ENCODE results near the gene RASSF10.

RASSF10 gene

GRCh38 chr11:13008625-13009475 is at the start of gene RASSF10:
TSS of gene RASSF10 (plus strand) at chr11:13009316. CDS start at chr11:13009577, 261 bp downstream.
- peak in 38 of 56 donors; percentile 9 to 77 (median 40) for DNase-seq

DNA sequence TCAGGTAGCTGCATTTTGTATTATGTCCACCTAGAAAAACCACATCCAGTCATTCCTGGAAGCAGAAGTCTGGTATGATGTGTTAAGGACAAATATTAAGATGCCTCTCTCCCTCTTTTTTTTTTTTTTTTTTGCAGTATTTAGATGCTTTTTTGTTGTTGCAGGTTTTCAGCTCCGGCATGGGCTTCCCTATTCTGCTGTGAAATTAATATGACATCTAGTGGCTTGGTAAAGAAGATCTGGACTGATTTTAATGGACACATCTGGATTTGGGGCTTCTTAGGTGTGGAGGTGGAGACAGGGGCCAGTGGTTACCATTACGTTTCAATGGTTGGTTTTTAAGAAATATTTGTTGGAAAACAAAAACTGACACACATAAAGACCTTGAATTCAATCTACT is 47.5 kb upstream of the RASSF10 start:
- no peak for DNase-seq

- no peak for DNase-seq
These were observed 46.8 kb upstream of the RASSF10 start for GRCh38 chr11:12962306-12962705.

- peak in 1 of 56 donors; percentile 17 for DNase-seq
These were observed 46.1 kb upstream of the RASSF10 start for GRCh38 chr11:12963051-12963450.

DNA sequence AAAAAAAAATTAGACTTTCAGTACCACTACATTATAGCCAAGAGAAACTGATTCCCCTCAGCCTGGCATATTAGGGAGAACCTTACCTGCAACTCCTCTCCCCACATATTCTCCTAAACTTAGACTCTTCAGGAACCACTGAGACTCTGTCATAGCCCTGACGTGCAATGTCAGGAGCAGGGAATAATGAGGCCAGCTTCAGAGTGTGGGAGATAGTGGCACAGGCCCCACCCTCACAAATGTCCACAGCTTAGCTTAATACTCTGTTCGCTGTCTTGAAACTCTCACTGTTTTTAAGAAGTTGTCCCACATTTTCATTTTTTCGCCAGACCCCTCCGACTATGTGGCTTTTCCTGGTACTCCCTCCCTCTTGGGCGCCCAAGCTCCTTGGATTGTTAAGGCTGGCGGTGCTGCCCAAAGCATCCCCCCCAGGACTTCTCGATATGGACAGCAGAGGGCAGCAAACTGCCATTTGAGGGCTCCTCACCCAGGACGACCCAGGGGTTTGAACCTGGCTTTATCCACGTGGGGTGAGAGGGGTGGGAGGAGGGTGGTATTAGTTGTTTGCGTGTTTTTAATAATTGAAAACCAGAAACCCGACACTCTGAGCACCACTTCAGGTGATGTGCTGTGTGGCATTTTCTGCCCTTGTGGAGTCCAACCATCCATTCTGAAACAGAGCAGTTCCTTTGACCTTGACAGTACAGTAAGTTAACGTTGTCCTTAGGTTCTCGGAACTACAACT is 45.2 kb upstream of the RASSF10 start:
- DNase-seq, result peak in 50 of 56 donors; percentile 2 to 78 (median 38)

DNA sequence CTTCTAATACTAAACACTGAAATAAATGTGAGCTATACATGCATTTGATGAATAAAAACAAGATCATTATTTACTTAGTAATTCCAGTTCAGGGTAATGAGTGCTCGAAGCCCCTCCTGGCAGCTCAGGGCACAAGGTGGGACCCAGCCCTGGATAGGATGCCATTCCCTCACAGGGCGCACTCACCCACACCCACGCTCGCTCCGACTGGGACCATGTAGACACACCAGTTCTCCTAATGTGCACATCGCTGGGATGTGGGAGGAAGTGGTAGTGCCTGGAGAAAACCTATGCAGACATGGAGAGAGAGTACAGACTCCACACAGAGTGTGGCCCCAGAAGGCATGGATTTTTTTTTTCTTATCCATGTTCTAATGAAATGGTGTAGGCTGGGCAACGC is 44.5 kb upstream of the RASSF10 start:
- no peak for DNase-seq

DNA sequence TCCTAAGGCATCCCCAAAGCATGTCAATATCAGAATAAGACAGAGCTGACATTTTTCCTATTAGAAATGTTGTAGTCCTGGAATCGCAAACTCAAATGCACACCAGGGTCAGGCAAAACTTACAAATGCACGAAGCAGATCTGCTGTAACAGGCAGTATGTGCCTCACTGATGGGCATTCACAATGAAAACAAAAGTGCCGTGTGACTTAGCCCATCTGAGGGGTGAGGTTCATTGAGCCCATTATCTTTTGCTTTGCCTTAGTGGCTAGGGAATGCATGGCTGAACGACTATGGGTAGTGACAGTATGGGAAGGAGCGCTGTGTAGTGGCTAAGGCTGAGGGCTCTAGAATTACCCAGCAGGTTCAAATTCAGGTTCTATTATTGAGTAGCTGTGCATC is 43.1 kb upstream of the RASSF10 start:
- DNase-seq, result no peak

- DNase-seq, result no peak
These were observed 41.0 kb upstream of the RASSF10 start for GRCh38 chr11:12968101-12968500.

DNA sequence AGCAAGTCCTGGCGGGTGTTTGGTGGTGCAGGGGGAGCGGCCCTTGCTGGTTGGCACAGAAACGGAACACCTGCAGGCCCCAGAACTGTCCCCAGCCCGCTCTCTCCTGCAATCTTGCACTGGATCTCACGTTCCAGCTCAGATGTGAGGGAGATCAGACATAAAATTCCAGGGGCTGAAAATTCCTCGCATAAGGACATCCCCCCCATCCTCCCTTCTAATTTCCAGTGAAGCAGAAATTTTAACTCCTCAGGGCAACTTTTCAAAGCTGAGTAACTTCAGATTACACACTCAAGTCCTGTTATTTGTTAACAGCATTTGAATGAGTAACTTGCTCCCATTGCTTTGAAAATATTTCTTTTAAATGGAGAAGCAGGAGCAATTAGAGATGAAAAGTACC is 40.3 kb upstream of the RASSF10 start:
- DNase-seq, result no peak

DNA sequence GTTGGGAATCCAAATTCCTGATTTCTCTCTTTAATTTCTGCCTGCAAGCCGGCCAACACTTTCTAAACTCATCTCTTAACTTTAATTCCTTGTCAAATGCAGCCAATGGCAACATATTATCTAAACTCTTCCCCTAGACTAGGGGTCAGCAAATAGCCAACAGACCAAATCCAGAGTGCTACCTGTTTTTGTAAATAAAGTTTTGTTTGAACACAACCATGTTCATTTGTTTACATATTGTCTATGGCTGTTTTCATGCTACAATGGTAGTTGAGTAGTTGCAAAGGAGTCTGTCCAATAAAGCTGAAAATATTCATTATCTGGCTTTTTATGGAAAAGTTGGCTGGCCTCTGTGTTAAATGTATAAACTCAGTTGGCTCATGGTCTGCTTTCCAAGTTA is 37.2 kb upstream of the RASSF10 start:
- DNase-seq, result no peak

GRCh38 chr11:12973528-12974181 is 35.5 kb upstream of the RASSF10 start:
- DNase-seq, result peak in 1 of 56 donors; percentile 11

GRCh38 chr11:12975195-12975594 is 33.9 kb upstream of the RASSF10 start:
- no peak for DNase-seq

DNA sequence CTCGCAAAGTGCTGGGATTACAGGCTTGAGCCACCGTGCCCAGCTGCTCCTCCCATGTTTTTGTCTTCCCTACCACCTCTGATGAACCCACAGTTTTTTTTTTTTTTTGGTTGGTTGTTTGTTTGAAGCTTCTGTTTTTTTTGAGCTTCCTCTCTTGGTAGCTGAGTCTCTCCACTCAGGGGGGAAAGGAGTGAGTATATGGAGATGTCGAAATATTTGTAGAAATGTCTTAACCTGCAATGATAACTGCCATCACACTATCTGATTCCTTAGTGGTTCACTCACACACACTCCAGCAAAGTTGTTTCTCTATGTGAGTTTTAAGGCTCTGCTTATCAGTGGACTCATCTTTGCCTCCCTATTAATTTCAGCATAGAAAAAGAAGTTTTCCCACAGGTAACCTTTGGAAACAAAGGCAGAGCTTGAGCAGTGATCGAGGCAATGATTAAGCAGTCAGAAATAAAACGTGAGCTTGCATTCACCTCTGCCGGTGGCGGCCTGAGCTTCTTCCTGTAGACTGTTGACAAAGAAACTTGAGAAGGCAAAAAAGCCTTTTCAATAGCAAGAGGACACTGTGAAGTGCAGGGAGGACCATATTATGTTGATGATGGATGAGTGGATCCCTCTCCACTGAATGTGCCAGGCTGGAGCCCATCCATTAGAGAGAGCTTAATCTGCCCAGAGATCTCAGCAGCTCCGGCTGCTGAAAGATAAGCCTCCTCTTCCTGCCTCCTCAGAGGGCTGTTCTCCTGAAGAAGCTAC is 29.0 kb upstream of the RASSF10 start:
- DNase-seq, result no peak

DNA sequence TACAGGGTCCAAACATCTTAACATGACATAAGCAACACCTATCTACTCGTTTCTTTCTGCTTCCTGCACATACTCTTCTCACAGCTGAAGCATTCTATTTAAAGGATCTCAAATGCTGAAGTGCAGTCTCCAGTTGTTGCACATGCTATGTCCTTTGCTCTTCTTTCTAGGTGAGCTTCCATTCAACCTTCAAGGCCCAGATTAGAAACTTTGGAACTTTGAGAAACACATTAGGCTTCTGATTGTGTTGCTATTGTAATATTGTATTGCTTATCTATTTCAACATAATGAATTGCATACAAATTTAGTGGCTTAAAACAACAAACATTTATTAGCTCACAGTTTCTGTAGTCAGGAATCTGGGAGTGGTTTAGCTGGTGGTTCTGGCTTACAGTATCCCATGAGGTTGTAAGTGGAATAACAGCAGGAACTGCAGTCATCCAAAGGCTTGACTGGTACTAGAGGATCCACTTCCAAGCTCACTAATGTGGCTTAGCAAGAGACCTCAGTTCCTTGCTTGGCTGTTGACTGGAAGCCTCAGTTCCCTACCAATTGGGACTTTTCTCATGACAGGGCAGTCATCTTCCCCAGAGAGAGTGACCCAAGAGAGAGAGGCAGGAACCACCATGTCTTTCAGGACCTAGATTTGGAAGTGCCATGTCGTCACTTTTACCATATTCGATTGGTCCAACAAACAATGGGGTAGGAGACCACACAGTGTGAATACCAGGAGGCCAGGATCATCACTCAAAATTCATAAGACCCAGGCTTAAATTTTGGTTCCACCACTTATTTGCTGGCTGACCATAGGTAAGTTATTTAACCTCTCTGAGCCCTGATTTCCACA is 27.2 kb upstream of the RASSF10 start:
- DNase-seq, result no peak

- DNase-seq, result peak in 4 of 56 donors; percentile 1 to 10 (median 3)
These were observed 25.8 kb upstream of the RASSF10 start for GRCh38 chr11:12983336-12983735.

- no peak for DNase-seq
These were observed 22.8 kb upstream of the RASSF10 start for GRCh38 chr11:12986194-12986898.

DNA sequence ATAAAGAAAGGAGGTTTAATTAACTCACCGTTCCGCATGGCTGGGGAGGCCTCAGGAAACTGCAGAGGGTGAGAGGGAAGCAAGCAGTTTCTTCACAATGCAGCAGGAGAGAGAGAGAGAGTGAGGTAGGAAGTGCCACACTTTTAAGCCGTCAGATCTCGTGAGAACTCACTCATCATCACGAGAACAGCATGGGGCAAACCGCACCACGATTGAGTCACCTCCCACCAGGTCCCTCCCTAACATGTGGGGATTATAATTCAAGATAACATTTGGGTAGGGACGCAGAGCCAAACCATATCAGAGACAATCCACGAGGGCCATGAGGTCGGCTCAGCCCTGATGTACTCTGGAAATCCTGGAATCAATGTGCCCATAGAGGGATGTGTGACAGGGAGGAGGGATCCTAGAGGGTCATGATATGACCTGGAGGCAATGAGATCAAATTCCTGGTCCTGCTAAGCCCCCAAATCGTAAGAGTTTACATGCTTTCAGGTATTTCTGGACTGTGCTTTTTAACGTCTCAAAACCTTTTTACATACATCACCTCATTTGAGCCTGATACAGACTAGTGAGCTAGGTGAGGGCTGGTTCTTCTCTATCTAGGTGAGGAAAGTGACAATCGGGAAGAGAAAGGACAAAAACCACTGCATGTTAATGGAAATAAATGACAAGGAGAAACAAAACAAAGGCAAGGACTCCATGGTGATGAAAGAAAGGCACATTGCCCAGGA is 19.5 kb upstream of the RASSF10 start:
- no peak for DNase-seq

DNA sequence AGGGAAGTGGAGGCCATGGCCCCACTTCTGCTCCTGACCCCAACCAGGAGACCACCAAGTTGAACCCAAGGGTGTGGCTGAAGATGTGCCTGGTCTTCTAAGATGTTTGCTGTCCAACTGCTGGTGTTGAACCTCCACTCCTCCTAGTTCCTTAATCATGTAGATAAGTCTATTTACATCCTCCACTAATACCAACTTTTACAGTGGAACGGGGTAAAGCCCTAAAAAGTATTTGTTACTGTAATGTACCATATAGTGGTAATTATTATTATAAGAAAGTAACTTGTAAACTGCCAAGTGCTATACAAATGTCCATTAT is 19.0 kb upstream of the RASSF10 start:
- DNase-seq, result no peak

DNA sequence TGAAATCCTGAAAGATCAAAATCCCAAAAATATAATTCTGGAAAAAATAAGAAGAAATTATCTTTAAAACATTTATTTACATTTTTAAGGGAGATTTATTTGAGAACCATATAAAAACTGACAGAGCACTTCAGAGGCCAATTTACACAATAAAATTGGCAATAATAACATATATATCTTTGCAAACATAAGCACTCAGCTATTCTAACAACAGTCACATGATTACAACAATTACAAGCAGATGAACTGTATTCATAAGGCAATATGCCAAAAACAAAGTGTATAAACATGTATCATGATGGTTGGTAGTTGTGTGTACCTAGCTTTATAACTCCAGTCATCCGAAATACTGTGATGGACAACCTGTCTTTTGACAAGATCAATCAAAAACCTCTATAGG is 17.7 kb upstream of the RASSF10 start:
- DNase-seq, result no peak

Data from nucleus accumbens (tissue), 56 donors.